ACHN (cell line): ENCODE results near the gene MGAT4A.
"Not testable (repeated sequence)": the region's sequence is repeated elsewhere in the genome, so short reads cannot be mapped to it uniquely, and the experiment has no call there.

Experiments used
- DNase-seq: peaks from one replicate; pipeline ENCODE4 v3.0.0-alpha.2; 2015
- in situ Hi-C: cut with HindIII; loops from 2 replicates; pipeline ENCODE4 v1.10.0; 2017; ENCODE audit warnings: low sequenced_read_pairs, low pct_ligation_motif_present, low pct_unique_long_range_greater_than_20kb

MGAT4A gene

DNA sequence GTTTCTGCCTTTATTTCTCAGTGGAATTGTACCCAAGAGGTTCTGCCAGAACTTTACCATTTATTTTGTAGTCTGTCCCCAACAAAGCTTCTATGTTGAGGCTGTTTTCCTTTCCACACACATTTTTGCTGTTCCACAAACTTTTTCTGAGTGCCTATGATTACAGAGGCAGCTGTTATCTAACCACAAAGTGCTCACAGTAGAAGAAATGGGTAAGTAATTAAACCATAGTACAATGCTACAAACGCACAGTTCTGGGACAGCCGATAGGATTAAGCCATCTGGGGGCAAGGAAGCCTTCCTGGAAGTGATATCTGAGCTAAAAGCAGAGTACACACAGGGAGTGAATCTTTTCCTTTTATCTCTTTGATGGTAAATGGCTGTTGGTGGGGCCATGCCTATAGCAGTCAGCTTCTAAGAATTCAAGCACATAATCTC is 3.9 kb upstream of the MGAT4A start:
- in situ Hi-C loops, result no loop called here

DNA sequence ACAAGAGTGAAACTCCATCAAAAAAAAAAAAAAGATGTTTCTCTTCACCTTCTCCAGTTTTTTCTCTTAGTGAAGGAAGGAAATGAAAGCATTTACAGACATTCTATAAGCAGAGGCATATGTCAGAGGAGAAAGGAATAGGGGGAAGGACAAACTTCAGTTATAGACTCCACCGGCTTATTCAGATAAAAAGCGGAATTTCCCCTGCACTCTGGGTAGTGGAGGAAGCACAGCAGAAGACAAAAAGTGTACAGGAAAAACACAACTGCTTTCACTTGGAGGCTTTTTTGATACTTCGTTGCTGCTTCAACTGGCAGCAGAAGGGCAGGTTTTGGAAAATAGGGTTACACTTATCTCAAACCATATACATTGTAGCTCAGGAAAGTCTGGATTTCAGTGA is 3.2 kb upstream of the MGAT4A start:
- in situ Hi-C loops, result no loop called here
- no peak for DNase-seq

More for the DNA sequence above, 3.9 kb upstream of the MGAT4A start:
- no peak for DNase-seq

DNA sequence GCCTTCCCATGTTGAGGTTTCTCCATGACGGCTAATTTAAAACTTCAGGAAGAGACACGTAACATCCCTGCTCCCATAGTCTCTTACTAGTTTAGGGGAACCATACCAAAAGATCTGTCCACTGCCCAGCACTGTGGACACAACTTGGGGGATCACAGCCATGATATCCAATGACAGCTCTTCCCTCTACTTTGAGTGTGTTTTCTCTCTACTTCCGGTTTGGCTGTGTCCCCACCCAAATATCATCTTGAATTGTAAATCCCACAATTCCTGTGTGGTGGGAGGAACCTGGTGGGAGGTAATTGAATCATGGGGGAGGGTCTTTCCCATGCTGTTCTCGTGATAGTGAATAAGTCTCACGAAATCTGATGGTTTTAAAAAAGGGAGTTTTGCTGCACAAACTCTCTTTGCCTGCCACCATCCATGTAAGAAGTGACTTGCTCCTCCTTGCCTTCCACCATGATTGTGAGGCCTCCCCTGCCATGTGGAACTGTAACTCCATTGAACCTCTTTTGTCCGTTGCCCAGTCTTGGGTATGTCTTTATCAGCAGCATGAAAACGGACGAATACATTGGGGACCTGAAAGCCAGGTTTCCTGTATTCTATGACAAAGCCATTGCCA is 1.6 kb upstream of the MGAT4A start:
- in situ Hi-C loops, result no loop called here
- no peak for DNase-seq

DNA sequence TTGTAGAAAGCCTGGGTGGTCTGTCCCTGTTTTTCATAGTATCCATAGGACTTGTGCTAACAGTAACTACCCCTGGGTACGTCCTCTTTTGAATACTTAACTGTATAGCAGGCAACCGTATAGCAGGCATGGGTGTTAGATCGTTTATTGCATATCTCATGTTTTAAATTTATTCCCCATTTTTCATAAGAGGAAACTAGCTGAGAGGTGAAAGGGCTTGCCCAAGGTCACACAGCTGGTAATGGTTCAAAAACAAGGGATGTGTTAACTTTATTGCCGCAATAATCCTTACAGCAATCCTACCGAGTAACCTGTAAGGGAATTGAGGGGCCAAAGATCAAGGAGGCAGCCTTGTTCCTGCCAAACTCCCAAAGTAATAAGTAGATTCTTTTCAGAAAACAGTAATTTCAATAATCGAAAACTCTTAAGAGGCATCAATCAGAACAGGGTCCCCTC is 990 bp upstream of the MGAT4A start:
- no peak for DNase-seq
- in situ Hi-C loops, result no loop called here

DNA sequence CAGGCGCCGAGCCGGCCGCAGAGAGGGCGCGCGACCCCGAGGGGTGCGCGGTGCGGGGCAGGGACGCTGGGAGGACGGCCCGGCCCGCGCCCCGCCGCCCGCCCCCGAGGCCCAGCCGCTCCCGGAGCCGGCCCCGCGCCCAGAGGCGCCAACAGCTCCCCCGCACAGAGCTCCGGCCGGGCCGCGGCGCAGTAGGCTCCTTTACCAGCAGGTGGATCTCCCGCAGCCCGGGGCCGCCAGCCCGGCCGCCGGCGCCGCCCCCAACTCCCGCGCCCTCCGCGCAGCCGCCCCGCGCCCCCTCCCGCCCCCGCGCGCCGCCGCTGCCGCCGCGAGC is 258 bp downstream of the MGAT4A start:
- DNase-seq, result peak; percentile 61
- in situ Hi-C loops, result no loop called here

GRCh38 chr2:98730053-98730706 is 752 bp downstream of the MGAT4A start:
- DNase-seq, result no peak
- in situ Hi-C loops, result no loop called here

DNA sequence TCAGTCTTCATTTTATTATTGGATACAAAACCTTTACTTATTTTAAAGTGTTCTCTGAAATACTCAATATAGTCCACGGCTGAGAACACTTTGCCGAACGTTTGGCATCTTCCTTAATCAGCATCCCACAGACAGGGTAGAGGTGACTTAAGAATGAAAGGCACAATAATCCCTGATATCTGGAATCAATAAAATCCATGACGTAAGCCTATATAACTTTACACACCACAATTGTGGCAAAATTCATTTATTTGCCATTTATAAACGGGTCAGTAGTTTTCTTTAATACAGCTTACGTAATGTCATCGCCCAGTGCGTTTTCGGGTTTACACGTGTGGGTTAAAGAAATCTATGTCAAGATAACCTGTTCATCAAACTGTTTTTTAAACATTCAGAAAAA is 1.3 kb downstream of the MGAT4A start:
- no peak for DNase-seq
- in situ Hi-C loops, result no loop called here

DNA sequence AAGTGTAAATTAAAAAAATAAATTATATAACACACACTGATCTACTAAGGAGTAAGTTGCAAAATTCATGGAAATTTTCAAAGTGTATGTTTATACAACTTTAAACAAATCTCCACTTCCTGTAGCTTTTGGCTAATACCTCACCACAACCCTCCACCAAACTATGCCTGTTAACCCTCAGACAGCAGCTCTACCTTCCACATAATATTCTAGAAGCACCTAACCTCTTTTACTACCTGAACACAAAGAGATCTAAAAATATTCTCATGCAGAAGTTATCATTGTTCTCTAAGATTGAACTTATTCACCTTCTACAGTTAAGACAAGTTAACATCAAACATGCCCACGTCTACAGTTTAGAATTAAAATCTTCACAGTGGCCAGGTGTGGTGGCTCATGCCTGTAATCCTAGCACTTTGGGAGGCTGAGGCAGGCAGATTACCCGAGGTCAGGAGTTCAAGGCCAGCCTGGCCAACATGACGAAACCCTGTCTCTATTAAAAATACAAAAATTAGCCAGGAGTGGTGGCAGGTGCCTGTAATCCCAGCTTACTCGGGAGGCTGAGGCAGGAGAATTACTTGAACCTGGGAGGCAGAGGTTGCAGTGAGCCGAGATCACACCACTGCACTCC is 2.7 kb downstream of the MGAT4A start:
- DNase-seq, in situ Hi-C loops: not testable (repeated sequence)

DNA sequence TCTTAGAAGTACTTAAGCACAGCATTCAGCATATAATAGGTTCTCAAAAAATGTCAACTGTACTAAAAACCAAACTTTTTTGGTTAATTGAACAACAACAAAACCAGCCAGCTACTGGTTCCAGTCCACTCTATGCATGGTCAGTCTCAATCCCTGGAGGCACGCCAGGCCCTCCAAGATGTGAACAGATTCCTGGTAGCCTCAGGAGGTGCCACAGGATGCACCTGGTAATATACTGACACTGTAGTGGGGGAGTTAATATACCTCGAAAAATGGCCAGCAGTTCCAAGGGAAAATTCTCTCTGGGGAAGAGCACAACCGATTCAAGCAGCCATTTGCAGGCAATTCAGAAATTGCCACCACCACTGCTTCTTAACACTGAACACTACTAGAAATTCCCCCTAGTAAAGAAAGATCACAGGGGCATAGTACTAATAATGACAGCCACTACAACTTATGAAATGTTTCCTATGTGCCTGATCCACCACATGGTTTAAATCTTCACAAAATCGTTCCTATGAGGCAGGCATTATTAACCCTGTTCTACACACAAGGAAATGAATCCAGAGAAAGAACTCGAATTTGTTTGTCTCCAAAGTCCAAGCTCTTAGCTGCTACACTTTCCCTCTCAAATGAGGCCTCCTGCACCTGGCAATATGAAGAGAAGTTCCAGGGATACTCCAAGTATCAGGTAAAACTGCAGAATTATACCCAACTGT is 3.4 kb downstream of the MGAT4A start:
- DNase-seq, result no peak
- in situ Hi-C loops, result no loop called here

- DNase-seq, result no peak
- in situ Hi-C loops, result no loop called here
Measured at GRCh38 chr2:98726735-98727368, 4.1 kb downstream of the MGAT4A start.

- in situ Hi-C loops, result no loop called here
- DNase-seq, result no peak
Measured at GRCh38 chr2:98726205-98726604, 4.7 kb downstream of the MGAT4A start.

GRCh38 chr2:98720286-98720685 is 10.6 kb downstream of the MGAT4A start:
- no peak for DNase-seq
- in situ Hi-C loops, result no loop called here

DNA sequence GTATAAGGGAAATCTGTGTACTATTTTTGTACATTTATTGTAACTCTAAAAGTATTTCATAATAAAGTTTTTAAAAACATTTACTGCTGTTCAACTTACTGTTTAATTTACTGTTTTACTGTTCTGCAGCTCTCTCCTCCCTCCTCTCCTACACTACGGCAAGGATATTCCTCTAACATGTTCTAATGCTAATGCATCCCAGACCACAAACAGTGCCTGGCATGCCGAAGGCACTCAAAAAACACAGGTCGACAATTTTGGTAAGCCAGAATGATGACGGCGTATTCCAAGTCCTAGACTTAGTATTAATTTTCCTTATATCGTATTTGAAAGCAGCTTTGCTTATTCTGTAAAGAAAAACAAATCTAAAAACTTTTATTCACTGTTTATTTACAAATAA is 13.3 kb downstream of the MGAT4A start:
- DNase-seq, result no peak
- in situ Hi-C loops, result no loop called here

GRCh38 chr2:98716786-98717185 is 14.1 kb downstream of the MGAT4A start:
- DNase-seq, result no peak
- in situ Hi-C loops, result no loop called here

- in situ Hi-C loops, result no loop called here
- DNase-seq, result no peak
Measured at GRCh38 chr2:98715812-98716451, 15.0 kb downstream of the MGAT4A start.

- in situ Hi-C loops, result no loop called here
- no peak for DNase-seq
Measured at GRCh38 chr2:98713332-98714015, 17.5 kb downstream of the MGAT4A start.

GRCh38 chr2:98712145-98712544 is 18.8 kb downstream of the MGAT4A start:
- no peak for DNase-seq
- in situ Hi-C loops, result no loop called here

GRCh38 chr2:98711506-98711905 is 19.4 kb downstream of the MGAT4A start:
- DNase-seq, result no peak
- in situ Hi-C loops, result no loop called here
